GM20000 (cell line): ENCODE data around the gene FOSL2.

Experiments
- DNase-seq: peaks from one replicate; pipeline ENCODE4 v3.0.0; 2012; ENCODE audit warnings: low spot score
- CTCF ChIP-seq: IDR thresholded peaks from 2 replicates; pipeline ENCODE4 v1.5.1; 2012; ENCODE audit warnings: mild to moderate bottlenecking, control low read depth; ENCODE audit errors: extremely low read depth, missing control alignments

The FOSL2 gene

GRCh38 chr2:28465148-28465885, 72.7 kb downstream of the FOSL2 start:
- DNase-seq, result no peak
- TF ChIP-seq CTCF, result no peak
